HL-60 (cell line): ENCODE results near the gene SAP30BP.
A peak's percentile ranks its signal among the peaks of the same experiment; 100 is the strongest.

Source experiments
- GABPA ChIP-seq: IDR thresholded peaks from 2 replicates; pipeline ENCODE4 v1.6.1; 2012; ENCODE audit warnings: low read depth
- POLR2AphosphoS5 ChIP-seq: IDR thresholded peaks from 2 replicates; pipeline ENCODE4 v1.6.1; 2012; ENCODE audit warnings: low read depth
- SPI1 ChIP-seq: IDR thresholded peaks from 2 replicates; pipeline ENCODE4 v1.6.1; 2012; ENCODE audit warnings: low read depth, mild to moderate bottlenecking, borderline replicate concordance
- TF ChIP-seq, protein P1 (sequence below): IDR thresholded peaks from one replicate; pipeline ENCODE4 v1.5.1; 2011; ENCODE audit warnings: low read length, control low read depth, inconsistent platforms; ENCODE audit not compliant: insufficient read depth

GRCh38 chr17:75632863-75633485 is 34.2 kb upstream of the SAP30BP start, which contains the start of gene SMIM5:
- no peak for TF ChIP-seq SPI1
- TF ChIP-seq, protein P1, sequence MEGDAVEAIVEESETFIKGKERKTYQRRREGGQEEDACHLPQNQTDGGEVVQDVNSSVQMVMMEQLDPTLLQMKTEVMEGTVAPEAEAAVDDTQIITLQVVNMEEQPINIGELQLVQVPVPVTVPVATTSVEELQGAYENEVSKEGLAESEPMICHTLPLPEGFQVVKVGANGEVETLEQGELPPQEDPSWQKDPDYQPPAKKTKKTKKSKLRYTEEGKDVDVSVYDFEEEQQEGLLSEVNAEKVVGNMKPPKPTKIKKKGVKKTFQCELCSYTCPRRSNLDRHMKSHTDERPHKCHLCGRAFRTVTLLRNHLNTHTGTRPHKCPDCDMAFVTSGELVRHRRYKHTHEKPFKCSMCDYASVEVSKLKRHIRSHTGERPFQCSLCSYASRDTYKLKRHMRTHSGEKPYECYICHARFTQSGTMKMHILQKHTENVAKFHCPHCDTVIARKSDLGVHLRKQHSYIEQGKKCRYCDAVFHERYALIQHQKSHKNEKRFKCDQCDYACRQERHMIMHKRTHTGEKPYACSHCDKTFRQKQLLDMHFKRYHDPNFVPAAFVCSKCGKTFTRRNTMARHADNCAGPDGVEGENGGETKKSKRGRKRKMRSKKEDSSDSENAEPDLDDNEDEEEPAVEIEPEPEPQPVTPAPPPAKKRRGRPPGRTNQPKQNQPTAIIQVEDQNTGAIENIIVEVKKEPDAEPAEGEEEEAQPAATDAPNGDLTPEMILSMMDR: peak; percentile 94
- no peak for TF ChIP-seq GABPA
- TF ChIP-seq POLR2AphosphoS5: no peak
